ENCODE results near the gene SASH1.
A peak's percentile ranks its signal among the peaks of the same experiment; 100 is the strongest.
"Not testable (repeated sequence)": the region's sequence is repeated elsewhere in the genome, so short reads cannot be mapped to it uniquely, and the experiment has no call there.

Gene SASH1

DNA sequence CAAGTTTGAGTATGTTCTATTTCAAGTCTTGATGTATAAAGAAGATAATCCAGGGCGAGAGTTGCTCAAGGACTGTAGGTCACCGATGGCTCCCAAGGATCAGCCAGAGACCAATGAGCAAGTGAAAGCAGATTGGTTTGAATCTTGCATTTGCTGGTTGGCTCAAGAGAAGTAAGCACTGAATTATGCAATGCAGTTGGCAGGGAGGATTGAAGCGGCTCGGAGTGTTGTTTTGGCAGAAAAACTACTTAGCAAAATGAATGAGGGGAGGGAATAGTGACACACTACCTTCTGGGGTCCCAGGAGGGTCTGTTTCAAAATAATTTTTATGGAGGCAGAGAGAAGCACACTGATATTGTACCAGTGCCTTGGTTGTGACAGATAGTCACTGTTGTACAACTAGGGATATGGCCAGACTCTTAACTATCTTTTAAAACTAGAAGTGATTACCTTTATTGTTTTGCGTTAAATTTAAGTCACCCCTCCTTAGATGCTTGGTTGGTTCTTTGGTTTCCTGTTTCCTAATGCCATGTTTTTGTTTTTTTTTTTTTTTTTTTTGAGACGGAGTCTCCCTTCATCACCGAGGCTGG lies 15.7 kb downstream of the SASH1 start:
- in situ Hi-C loops (cut with HindIII; ENCODE audit: low pct_unique_long_range_greater_than_20kb, low sequenced_read_pairs): no loop called here
- no peak for TF ChIP-seq JUND (IDR thresholded peaks at IDR 0.05; ENCODE audit: low read depth)

DNA sequence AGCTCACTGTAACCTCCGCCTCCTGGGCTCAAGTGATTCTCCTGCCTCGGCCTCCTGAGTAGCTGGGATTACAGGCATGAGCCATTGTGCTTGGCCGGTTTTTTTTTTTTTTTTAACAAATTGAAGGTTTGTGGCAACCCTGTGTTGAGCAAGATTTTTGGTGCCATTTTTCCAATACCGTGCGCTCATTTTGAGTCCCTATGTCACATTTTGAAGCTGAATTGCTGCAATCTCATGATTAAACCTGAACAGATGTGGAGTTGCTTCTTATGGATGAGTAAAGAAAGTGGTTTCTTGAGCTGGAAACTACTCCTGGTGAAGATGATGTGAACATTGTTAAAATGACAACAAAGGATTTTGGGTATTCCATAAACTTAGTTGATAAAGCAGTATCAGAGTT lies 16.6 kb downstream of the SASH1 start:
- DNase-seq (ENCODE audit: low read depth in 1 of 2, low spot score in 1 of 2): no peak
- in situ Hi-C loops (cut with HindIII; ENCODE audit: low pct_unique_long_range_greater_than_20kb, low sequenced_read_pairs): no loop called here
- TF ChIP-seq JUND (IDR thresholded peaks at IDR 0.05; ENCODE audit: low read depth): no peak

More for the DNA sequence above, 15.7 kb downstream of the SASH1 start:
- peak in 1 of 2 experiments; percentile 71 for DNase-seq (ENCODE audit: low read depth in 1 of 2, low spot score in 1 of 2)

DNA sequence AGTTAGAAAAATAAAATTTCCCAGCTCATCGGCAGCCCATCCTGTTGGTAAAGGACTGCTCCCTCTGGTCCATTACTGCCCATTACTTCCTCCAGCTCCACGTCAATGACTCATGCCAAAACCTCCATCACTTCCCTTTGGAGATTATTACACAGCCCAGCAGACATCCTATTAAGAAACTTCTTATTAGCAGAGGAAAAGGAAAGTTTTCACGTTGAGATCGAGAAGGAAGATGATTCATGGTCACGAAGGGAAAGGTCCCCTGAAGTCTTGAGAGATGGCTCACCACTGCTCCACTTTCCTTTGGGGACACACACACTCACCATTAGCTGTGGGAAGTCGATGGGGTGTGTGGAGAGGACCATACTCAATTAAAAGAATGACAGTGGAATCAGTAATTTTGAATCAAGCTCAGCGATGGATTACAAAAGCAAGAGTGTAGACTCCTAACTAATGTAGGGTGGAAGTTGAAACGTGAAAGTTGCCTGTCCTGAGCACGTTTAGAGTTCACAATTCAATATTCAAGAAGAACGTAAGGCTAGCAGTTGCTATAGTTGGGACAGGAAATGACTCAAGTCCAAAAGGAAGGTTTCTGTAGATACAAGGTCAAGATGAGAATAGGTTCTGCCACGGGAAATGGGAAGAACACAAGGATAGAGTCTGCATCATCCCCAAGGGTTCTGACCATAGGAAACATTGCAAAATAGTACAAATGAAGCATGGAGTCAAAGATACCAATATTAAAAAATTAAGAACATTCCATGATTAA lies 21.6 kb downstream of the SASH1 start:
- in situ Hi-C loops (cut with HindIII; ENCODE audit: low pct_unique_long_range_greater_than_20kb, low sequenced_read_pairs): no loop called here
- no peak for TF ChIP-seq JUND (IDR thresholded peaks at IDR 0.05; ENCODE audit: low read depth)
- DNase-seq (ENCODE audit: low read depth in 1 of 2, low spot score in 1 of 2): no peak

DNA sequence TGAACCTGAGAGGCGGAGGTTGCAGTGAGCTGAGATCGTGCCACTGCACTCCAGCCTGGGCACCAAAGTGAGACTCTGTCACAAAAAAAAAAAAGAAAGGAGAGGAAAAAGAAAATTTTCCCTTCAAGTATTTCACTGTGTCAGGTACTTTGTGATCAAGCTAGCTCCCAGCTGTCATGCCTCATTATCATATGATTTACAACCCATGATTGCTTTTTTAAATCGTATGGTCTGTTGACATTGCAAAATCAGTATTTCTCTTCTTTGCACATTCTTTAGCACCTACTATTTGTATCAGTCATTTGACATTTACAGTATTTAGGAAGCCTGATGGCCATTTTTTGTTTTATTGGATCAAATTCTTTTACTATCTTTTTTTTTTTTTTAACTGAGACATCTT lies 22.4 kb downstream of the SASH1 start:
- in situ Hi-C loops (cut with HindIII; ENCODE audit: low pct_unique_long_range_greater_than_20kb, low sequenced_read_pairs): no loop called here
- no peak for DNase-seq (ENCODE audit: low read depth in 1 of 2, low spot score in 1 of 2)
- no peak for TF ChIP-seq JUND (IDR thresholded peaks at IDR 0.05; ENCODE audit: low read depth)

DNA sequence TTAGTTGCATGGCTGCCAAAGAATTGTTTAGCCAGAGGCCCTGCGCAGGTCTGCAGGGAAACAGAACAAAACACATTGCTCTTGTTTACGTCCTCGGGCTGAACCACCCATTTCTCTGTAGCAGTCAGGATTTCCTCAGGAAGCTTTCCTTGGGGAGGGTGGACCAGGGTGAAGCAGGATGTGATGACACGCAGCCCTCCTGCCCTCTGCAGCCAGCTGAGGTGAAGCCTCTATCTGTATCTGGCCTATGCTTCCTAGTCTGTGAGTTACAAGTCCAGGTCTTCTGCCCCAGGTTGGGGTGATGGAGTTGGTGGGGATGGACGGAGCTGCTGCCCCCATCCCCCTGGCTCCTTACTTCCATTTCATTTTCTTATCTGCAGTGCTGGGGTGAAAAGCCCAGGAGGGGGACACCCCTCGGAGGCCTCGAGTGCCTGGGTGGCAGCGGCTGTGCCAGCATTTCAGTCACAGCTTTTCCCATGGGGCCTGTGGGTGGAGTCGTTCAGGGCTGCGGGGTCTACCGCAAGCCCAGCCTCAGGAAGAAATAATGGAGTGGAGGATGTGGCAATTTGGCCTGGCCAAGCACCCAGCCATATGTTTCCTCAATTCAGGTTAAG lies 24.9 kb downstream of the SASH1 start:
- TF ChIP-seq JUND (IDR thresholded peaks at IDR 0.05; ENCODE audit: low read depth): no peak

DNA sequence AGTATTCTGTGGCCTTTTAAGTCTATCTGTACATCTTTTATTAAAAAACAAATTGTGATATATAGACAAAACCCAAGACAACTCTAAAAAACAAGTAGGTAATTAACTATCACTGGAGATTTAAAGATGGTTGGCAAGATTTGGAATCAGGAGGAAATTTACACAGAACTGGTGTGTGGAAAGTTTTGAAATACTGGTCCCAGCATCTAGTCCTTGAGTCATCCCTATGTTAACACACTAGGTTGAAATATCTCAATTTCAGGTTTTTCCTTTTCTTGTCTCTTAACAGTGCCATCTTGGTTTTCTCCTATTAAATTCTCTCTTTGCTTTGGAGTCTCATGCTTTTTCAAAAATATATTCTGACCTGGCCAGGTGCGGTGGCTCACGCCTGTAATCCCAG lies 27.5 kb downstream of the SASH1 start:
- no peak for TF ChIP-seq JUND (IDR thresholded peaks at IDR 0.05; ENCODE audit: low read depth)
- no peak for DNase-seq (ENCODE audit: low read depth in 1 of 2, low spot score in 1 of 2)
- in situ Hi-C loops (cut with HindIII; ENCODE audit: low pct_unique_long_range_greater_than_20kb, low sequenced_read_pairs): no loop called here

More for the DNA sequence above, 24.9 kb downstream of the SASH1 start:
- no peak for DNase-seq (ENCODE audit: low read depth in 1 of 2, low spot score in 1 of 2)
- in situ Hi-C loops (cut with HindIII; ENCODE audit: low pct_unique_long_range_greater_than_20kb, low sequenced_read_pairs): no loop called here

DNA sequence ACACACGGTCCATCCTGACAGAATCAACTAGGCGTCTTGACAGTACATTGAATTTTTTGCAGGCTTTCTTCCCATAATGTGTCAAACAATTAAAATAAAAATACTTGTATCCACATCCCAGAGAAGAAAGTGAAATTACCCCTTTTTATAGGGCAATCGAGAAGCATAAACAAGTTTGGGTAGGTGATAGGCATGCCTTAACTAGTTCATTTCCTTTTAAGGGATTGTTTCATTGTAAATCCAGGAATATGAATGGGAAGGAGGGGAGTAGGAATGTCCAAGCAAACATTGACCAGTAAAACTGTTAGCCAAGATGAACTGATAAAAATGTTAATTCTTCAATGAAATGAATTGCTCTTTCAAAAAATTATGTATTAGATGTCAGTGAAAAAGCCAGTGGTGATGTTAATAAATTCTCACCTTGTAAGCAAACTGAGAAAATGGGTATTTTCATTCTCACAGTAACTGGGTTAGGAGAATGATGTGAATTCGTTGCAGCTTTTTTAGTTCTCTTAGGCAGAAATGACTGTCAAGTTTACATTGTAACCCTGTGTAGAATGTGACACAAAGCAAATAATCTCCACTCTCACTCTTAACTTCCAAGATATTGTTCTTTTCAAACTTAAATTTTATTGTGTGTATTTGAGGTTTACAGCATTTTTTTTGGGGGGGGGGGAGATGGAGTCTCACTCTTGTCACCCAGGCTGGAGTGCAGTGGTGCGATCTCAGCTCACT lies 31.6 kb downstream of the SASH1 start:
- no peak for TF ChIP-seq JUND (IDR thresholded peaks at IDR 0.05; ENCODE audit: low read depth)
- DNase-seq (ENCODE audit: low read depth in 1 of 2, low spot score in 1 of 2): peak in 1 of 2 experiments; percentile 15
- in situ Hi-C loops (cut with HindIII; ENCODE audit: low pct_unique_long_range_greater_than_20kb, low sequenced_read_pairs): no loop called here

DNA sequence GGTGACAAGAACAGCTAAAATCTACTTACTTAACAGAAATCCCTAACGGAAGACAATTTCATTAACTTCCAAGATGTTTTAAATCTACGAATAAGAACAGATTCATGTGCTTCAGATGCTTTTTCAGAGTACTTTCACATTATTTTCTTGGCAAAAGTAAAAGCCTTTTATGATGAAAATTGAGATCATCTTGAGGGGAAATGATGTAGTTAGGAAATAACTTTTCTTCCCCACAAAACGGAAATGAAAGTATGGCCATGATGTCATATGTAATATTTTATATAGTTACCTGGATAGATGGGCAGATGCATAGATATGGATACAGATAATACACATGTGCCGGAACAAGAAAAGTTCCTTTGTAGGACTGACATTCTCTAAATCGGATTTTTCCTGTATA lies 32.8 kb downstream of the SASH1 start:
- TF ChIP-seq JUND (IDR thresholded peaks at IDR 0.05; ENCODE audit: low read depth): no peak
- no peak for DNase-seq (ENCODE audit: low read depth in 1 of 2, low spot score in 1 of 2)
- in situ Hi-C loops (cut with HindIII; ENCODE audit: low pct_unique_long_range_greater_than_20kb, low sequenced_read_pairs): no loop called here

DNA sequence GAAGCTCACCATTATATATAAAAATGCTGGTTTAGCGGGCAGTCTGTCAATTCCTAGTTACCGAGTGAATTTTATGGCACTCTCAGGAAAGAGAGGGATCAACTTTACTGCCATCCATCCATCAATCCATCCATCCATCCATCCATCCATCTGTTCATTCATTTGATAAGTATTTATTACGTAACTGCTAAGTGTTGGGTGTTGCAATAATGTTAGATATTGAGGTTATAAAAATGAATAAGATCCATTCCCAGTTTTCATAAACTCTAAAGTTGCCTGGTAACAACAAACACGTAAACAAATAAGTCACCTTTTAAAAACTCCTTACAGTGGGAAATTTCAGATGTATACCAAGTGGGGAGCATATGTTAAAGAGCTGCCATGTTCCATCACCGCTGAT lies 36.8 kb downstream of the SASH1 start:
- no peak for TF ChIP-seq JUND (IDR thresholded peaks at IDR 0.05; ENCODE audit: low read depth)
- in situ Hi-C loops (cut with HindIII; ENCODE audit: low pct_unique_long_range_greater_than_20kb, low sequenced_read_pairs): no loop called here
- DNase-seq (ENCODE audit: low read depth in 1 of 2, low spot score in 1 of 2): no peak

DNA sequence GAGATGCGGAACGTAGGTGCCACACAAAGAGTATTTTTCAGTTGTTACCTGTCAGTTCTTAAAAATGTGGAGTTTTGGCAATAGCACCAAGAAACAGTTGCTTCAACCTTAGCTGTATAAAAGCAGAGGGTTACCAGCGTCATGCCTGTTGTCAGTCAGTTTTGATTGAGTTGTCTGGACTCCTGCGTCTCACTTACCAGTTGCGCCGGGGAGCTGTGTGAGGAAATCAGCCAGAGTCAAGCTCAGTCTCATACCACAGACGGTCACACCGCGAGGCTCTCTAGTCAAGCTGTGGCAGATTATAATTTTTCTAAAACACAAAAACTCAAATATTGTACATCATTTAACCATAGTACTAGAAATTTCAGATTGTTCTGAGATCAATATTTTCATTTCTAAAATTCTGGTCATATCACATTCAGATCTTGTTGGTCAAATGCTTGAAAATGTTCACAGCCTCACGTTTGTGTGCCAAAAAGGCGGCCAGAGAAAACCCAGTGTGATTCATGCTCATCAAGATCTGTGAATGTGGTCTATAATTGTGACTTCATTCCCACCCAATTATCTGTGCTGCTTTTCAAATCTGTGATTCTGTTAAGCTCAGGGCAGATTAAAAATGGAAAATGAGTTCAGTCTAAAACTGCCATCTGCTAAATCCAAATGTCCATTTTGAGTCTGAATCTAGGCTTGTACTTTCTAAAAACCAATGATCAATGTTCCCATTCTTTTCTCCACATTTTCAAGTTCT lies 37.5 kb downstream of the SASH1 start:
- in situ Hi-C loops (cut with HindIII; ENCODE audit: low pct_unique_long_range_greater_than_20kb, low sequenced_read_pairs): no loop called here

DNA sequence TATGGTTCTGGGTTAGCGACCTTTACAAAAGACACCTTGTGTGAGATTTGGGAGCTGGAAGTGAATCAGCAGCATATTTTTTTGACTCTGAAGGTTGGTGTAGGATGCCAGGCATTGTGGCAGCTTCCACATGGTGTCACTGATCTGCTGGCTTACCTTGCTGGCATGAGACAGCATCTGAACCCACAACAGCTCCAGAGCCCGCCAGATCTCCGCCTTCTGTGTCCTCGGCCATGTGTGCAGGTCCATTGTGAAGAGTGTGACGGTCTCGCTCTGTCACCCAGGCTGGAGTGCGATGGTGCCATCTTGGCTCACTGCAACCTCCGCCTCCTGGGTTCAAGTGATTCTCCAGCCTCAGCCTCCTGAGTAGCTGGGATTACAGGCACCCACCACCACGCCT lies 39.4 kb downstream of the SASH1 start:
- DNase-seq (ENCODE audit: low read depth in 1 of 2, low spot score in 1 of 2); in situ Hi-C loops (cut with HindIII; ENCODE audit: low pct_unique_long_range_greater_than_20kb, low sequenced_read_pairs): not testable (repeated sequence)

More for the DNA sequence above, 37.5 kb downstream of the SASH1 start:
- no peak for TF ChIP-seq JUND (IDR thresholded peaks at IDR 0.05; ENCODE audit: low read depth)
- DNase-seq (ENCODE audit: low read depth in 1 of 2, low spot score in 1 of 2): no peak

DNA sequence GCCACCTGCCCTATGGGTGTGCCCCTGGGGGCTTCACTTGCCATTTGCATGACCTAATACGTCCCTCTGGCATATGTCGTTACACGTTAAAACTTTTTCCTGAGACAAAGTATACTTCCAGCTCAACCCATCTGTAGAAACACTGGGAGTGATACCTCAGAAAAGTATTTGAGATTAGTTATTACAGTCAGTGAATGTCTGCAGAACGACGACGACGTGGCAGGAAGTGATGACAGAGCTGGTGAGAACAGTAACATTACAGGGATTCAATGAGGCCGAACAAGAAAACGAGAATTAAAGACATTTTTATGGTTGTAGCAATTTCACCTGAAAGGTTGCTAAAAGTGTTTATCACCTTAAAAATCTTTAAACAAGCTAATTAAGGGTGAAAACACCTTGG lies 40.2 kb downstream of the SASH1 start:
- DNase-seq (ENCODE audit: low read depth in 1 of 2, low spot score in 1 of 2): no peak
- no peak for TF ChIP-seq JUND (IDR thresholded peaks at IDR 0.05; ENCODE audit: low read depth)
- in situ Hi-C loops (cut with HindIII; ENCODE audit: low pct_unique_long_range_greater_than_20kb, low sequenced_read_pairs): no loop called here
